Measurements from ENCODE around the gene CETN3. TPM values are rescaled to one million over a fixed set of nuclear protein-coding genes. Genes with fewer than 3 reads are reported as not detected.

CETN3 gene
- total RNA-seq: 10 to 100 TPM; 23.4 to 27.5 TPM

GRCh38 chr5:90409318-90410177, at the start of gene CETN3:
Gene CETN3 (minus strand): TSS chr5:90409756. CDS start chr5:90409661, 95 bp downstream.

Other genes with a start within 250 kb of the CETN3 start
- 1 to 10 TPM; 6.2 TPM for gene MBLAC2, start 65.0 kb upstream of the CETN3 start, total RNA-seq
- 1 to 10 TPM; 1.7 to 1.8 TPM for gene POLR3G, start 65.1 kb upstream of the CETN3 start, total RNA-seq
- gene LYSMD3, start 119.8 kb upstream of the CETN3 start, total RNA-seq: 10 to 100 TPM; 21.2 to 21.8 TPM
- not detected for gene ADGRV1, start 149.0 kb upstream of the CETN3 start, total RNA-seq

All from activated naive CD4-positive, alpha-beta T cell treated with anti-CD3 and anti-CD28 coated beads, Interleukin-2, amount 10 ng/mL, durations not matched to agents 5 hours and 36 hours (primary cell).